ENCODE data around the gene SMAD6. TPM values are rescaled to one million over a fixed set of nuclear protein-coding genes. Genes with fewer than 3 reads are reported as not detected.

SMAD6 gene
- total and polyA plus RNA-seq, 9 of the 15 experiments (the other 6 are each of a cell fraction or from before 2014, with no cell fraction given) = 0.10 to 15.5 (median 3.7) TPM

DNA sequence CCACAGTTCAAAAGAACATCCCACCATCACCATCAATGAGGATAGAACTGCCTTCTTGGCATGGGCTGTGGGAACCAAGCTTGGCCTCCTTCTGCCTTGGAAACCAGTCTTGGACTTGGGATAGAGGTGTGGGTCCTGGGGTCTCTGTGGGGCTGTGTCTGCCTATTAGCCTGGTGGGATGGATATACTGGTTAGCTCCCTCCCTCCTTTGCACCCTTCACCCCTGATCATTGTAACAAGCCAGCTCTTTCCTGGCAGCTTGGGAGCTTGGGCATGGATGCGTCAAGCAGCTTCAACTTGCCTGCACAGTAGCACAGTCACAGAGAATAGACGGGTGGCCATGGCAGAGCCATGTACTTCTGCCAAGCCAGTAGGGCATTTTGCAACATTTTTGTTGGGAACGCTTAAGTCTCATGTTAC is 65.2 kb downstream of the SMAD6 start (continued):
- TF ChIP-seq, protein P1, sequence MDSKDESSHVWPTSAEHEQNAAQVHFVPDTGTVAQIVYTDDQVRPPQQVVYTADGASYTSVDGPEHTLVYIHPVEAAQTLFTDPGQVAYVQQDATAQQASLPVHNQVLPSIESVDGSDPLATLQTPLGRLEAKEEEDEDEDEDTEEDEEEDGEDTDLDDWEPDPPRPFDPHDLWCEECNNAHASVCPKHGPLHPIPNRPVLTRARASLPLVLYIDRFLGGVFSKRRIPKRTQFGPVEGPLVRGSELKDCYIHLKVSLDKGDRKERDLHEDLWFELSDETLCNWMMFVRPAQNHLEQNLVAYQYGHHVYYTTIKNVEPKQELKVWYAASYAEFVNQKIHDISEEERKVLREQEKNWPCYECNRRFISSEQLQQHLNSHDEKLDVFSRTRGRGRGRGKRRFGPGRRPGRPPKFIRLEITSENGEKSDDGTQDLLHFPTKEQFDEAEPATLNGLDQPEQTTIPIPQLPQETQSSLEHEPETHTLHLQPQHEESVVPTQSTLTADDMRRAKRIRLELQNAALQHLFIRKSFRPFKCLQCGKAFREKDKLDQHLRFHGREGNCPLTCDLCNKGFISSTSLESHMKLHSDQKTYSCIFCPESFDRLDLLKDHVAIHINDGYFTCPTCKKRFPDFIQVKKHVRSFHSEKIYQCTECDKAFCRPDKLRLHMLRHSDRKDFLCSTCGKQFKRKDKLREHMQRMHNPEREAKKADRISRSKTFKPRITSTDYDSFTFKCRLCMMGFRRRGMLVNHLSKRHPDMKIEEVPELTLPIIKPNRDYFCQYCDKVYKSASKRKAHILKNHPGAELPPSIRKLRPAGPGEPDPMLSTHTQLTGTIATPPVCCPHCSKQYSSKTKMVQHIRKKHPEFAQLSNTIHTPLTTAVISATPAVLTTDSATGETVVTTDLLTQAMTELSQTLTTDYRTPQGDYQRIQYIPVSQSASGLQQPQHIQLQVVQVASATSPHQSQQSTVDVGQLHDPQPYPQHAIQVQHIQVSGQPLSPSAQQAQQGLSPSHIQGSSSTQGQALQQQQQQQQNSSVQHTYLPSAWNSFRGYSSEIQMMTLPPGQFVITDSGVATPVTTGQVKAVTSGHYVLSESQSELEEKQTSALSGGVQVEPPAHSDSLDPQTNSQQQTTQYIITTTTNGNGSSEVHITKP (IDR thresholded peaks at IDR 0.05; ENCODE audit: partially characterized antibody) = no peak

DNA sequence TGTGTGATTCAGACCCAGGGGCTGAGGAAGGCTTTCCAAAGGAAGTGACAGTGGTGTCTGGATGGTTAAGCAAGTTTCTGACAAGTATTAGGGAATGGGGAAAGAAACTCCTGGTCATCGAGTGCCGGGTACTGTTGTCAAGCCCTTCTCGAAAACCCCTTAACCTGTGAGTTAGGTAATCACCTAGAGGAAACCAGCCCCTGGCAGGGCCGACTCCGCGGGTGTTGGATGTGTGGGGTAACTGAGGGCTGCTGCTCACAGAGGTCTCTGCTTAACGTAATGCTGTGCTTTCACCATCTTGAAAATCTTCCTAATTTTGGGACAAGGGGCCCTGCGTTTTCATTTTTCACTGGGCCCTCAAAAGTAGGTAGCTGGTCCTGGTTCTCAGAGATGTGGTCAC is 67.0 kb downstream of the SMAD6 start:
- Histone ChIP-seq H3K9ac (ENCODE audit: insufficient read depth in 1 of 2, low read depth in 2 of 2, low read length in 2 of 2) (peak overlapping the region in 1 of 2 experiments; percentile 11; a peak in 1 of 4 replicates), H3K4me3 (no peak overlapping the region), H4K20me1 (replicated peaks; ENCODE audit: control insufficient read depth, insufficient read depth, low read length) (peaks cover 22% of the 10 kb centered on the region; the same call in 1 of the 2 replicates), H3K27me3 (ENCODE audit: control insufficient read depth in 2 of 2, insufficient read depth in 2 of 2, low read length in 2 of 2) (no peaks in the 10 kb centered on the region), H3K4me1 (replicated peaks in 1 of 2; ENCODE audit: control insufficient read depth in 2 of 2, insufficient read depth in 2 of 2, low read length in 2 of 2) (peaks cover 16 to 35% of the 10 kb centered on the region in 2 experiments), H3K36me3 (ENCODE audit: control insufficient read depth, insufficient read depth, low read length) (peaks cover 8% of the 10 kb centered on the region; the same call in 1 of the 3 replicates), H3K4me2 (ENCODE audit: insufficient read depth, low read length) (no peak overlapping the region), H3K79me2 (ENCODE audit: control insufficient read depth, insufficient read depth, low read length) (peaks cover 8% of the 10 kb centered on the region), H3K9me1 (ENCODE audit: control insufficient read depth, insufficient read depth, low read length) (no peaks in the 10 kb centered on the region), H3K27ac (ENCODE audit: extremely low read depth, low read depth, low read length) (no peak overlapping the region), H2AFZ (ENCODE audit: low read depth, low read length) (no peak overlapping the region), H3K9me3 (replicated peaks; ENCODE audit: control insufficient read depth, insufficient read depth, low read depth, low read length) (no peaks in the 10 kb centered on the region)
- in situ Hi-C loops (cut with MboI) = no loop called here
- ChIA-PET CTCF (ENCODE audit: low intra/inter-chr PET ratio) (no interaction called here), POLR2A (no interaction called here)
- BruUV-seq (replicated peaks) = no TSS peak
- DNase-seq (ENCODE audit: extremely low read depth in 1 of 4, low spot score in 3 of 4) (no peak), ATAC-seq (no peak), FAIRE-seq (no peak)
- intact Hi-C loops (cut with micrococcal nuclease) = no loop called here
- 81% methylated on average over 8 of the region's 8 CpGs for WGBS (ENCODE audit: insufficient coverage, low coverage, missing lambda C conversion rate)
- TF ChIP-seq HOXB6 (CRISPR knock-in tag; IDR thresholded peaks at IDR 0.05; ENCODE audit: borderline replicate concordance) (no peak), FOXM1 (IDR thresholded peaks at IDR 0.05; ENCODE audit: low read depth) (no peak), FOXM1 (CRISPR knock-in tag; IDR thresholded peaks at IDR 0.05; ENCODE audit: low read depth) (no peak), FOXJ2 (tag; IDR thresholded peaks at IDR 0.05) (no peak), MTF1 (CRISPR knock-in tag; IDR thresholded peaks at IDR 0.05; ENCODE audit: borderline replicate concordance) (no peak), MCM3 (IDR thresholded peaks at IDR 0.05) (no peak), ZNF316 (IDR thresholded peaks at IDR 0.05) (no peak)
- TF ChIP-seq, protein P1 (IDR thresholded peaks at IDR 0.05; ENCODE audit: partially characterized antibody) = no peak
- TF ChIP-seq, protein P2, sequence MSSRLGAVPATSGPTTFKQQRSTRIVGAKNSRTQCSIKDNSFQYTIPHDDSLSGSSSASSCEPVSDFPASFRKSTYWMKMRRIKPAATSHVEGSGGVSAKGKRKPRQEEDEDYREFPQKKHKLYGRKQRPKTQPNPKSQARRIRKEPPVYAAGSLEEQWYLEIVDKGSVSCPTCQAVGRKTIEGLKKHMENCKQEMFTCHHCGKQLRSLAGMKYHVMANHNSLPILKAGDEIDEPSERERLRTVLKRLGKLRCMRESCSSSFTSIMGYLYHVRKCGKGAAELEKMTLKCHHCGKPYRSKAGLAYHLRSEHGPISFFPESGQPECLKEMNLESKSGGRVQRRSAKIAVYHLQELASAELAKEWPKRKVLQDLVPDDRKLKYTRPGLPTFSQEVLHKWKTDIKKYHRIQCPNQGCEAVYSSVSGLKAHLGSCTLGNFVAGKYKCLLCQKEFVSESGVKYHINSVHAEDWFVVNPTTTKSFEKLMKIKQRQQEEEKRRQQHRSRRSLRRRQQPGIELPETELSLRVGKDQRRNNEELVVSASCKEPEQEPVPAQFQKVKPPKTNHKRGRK (tag; IDR thresholded peaks at IDR 0.05) = no peak
- TF ChIP-seq, protein P3, sequence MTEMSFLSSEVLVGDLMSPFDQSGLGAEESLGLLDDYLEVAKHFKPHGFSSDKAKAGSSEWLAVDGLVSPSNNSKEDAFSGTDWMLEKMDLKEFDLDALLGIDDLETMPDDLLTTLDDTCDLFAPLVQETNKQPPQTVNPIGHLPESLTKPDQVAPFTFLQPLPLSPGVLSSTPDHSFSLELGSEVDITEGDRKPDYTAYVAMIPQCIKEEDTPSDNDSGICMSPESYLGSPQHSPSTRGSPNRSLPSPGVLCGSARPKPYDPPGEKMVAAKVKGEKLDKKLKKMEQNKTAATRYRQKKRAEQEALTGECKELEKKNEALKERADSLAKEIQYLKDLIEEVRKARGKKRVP (CRISPR knock-in tag; IDR thresholded peaks at IDR 0.05) = no peak

Measured in K562 (cell line).